ENCODE measurements around the gene SPG7.
A peak's percentile ranks its signal among the peaks of the same experiment; 100 is the strongest.

SPG7 gene

GRCh38 chr16:89600956-89601355 is 92.8 kb downstream of the SPG7 start:
- no peak for DNase-seq (ENCODE audit: low read depth)

- DNase-seq (ENCODE audit: low read depth), result no peak
Observed at GRCh38 chr16:89601906-89602272, 93.7 kb downstream of the SPG7 start.

DNA sequence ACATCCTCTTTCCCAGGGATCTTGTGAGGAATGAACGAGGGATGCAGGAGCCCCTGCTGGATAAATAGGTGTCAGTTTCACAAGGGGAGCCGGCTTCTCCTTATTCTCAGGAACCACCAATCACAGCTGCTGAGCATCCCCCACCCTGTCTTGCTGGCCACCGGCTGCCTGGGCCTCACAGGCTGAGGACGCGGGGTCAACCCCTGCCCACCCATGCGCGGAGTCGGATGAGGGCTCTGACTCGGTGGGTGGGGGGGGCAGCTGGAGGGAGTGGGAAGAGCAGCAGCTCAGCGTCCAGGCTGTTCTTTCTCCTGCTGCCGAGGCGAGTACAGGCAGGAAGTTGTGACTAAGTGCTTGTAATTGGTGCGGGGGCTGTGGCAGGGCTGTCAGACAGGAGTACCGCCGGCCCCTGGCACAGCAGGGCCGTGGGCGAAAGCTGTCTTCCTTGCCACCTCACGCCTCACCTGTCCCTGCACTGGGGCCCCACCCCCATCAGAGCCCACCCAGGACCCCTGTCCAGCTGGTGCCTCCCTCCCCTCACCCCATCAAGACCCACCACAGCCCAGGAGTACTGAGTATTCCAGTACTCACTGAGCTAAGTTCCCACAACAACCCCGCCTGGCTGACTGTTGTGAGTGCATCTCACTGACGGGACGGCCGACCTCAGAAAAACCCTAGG is 94.2 kb downstream of the SPG7 start:
- DNase-seq (ENCODE audit: low read depth), result peak; percentile 44

GRCh38 chr16:89602952-89603590 is 94.9 kb downstream of the SPG7 start:
- no peak for DNase-seq (ENCODE audit: low read depth)

DNA sequence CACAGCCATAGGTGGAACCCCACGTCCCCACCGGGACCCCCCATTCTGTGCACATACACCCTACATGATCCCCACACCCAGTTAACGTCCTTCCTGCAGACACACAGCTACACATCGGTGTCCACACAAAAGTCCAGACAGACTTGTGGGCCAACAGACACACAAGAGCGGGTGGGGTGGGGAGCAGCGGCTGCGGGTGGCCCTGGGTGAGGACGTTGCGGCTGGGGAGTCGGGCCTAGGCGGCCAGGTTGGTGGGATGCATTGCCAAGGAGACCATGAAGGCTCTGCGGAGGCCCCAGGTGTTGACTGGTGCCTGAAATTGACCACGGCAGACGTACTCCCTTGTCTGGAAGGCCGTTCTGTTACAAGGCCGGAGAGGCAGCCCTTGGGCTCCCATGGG is 96.6 kb downstream of the SPG7 start:
- DNase-seq (ENCODE audit: low read depth), result no peak

DNA sequence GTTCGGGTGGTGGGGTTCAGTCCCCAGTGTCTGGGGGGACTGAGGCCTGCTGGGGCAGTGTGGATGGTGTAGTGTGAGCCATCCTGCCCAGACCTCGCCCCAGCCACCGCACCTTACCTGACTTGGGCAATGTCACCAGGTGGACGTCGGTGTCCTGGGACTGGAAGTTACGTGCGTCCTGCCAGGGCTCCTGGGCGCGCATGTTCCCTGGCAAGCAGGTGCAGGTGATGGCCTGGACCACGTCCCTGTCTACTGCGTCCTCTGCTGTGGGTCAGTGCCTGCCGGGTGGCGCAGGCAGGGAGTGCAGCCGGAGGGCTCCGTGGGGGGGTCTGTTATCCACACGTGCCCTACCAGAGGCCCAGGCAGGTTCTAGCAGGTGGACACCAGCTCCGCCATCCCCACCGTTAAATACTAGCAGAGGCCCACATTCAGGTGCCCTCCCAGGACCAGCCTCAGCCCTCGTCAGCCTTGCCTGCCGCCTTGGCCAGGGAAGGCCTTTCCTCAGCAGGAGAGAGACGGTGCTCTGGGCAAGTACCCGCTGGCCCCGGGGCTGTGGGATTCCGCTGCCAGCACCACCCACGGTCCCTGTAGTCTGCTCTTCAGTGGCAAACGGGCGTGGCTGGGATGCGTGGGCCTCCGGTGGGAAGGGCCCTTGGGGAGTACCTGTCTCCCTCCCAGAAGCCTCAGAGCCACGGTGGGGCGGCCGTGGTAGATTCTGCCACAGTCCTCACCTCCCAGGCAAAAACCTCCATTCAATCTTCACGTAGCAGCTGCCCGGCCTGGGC is 97.2 kb downstream of the SPG7 start:
- no peak for DNase-seq (ENCODE audit: low read depth)

GRCh38 chr16:89606006-89606405 is 97.8 kb downstream of the SPG7 start:
- DNase-seq (ENCODE audit: low read depth), result no peak

All from activated T-cell treated with anti-CD3 and anti-CD28 coated beads for 1 hour (primary cell).